ENCODE measurements around the gene KCNQ2.

Gene KCNQ2

DNA sequence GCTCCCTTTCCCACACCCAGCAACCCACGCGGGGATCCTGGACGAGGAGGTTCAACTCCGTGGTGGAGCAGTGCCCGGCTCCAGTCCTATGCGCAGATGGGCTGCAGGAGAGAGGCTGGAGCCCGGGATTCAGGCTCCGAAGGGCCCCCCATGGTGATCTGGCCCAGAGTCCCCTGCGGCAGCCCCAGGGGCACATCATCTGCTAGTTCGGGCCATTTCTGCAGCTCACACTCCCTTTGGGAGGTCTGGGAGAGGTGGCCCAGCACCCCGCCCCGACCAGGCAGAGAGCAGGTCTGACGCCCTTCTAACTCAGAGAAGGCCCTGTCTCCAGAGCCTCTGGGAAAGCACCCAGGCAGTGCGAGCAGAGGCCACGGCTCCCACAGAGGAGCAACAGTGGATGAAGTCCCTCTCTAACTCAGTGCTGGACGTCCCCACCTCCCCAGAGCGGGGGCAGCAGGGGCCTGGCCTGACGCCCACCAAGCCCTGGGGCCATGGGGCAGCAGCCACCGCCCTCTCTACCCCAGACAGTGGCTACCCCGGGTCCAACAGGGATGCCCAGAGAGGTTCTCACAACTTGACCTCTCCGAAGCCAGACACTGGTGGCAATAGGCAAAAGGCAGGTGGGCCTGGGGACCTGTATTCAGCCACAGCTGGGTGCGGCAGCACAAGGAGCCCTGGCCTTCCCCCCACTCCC, 3.3 kb downstream of the KCNQ2 start:
- Histone ChIP-seq H3K36me3 (ENCODE audit: control insufficient read depth, insufficient read depth, low read length) (no peaks in the 10 kb centered on the region), H3K4me1 (ENCODE audit: control insufficient read depth, insufficient read depth, low read length, poor library complexity, severe bottlenecking) (peaks cover 3% of the 10 kb centered on the region), H3K9me3 (ENCODE audit: control insufficient read depth, low read length) (no peaks in the 10 kb centered on the region), H3K27ac (ENCODE audit: low read depth, low read length, severe bottlenecking) (no peak overlapping the region), H3K4me3 (ENCODE audit: extremely low read depth, insufficient read depth, low read length, poor library complexity, severe bottlenecking) (no peak overlapping the region)
- 88 to 89% methylated on average over 21 to 22 of the region's 22 CpGs for WGBS, 2 experiments (ENCODE audit: insufficient coverage in 2 of 2)

GRCh38 chr20:63468421-63468820, 4.0 kb downstream of the KCNQ2 start:
- Histone ChIP-seq H3K36me3 (ENCODE audit: control insufficient read depth, insufficient read depth, low read length) (no peaks in the 10 kb centered on the region), H3K4me1 (ENCODE audit: control insufficient read depth, insufficient read depth, low read length, poor library complexity, severe bottlenecking) (peaks cover 9% of the 10 kb centered on the region), H3K27ac (ENCODE audit: low read depth, low read length, severe bottlenecking) (no peak overlapping the region), H3K4me3 (ENCODE audit: extremely low read depth, insufficient read depth, low read length, poor library complexity, severe bottlenecking) (no peak overlapping the region), H3K9me3 (ENCODE audit: control insufficient read depth, low read length) (no peaks in the 10 kb centered on the region)
- WGBS, 2 experiments (ENCODE audit: insufficient coverage in 2 of 2), result 92 to 93% methylated on average over 11 to 12 of the region's 12 CpGs

DNA sequence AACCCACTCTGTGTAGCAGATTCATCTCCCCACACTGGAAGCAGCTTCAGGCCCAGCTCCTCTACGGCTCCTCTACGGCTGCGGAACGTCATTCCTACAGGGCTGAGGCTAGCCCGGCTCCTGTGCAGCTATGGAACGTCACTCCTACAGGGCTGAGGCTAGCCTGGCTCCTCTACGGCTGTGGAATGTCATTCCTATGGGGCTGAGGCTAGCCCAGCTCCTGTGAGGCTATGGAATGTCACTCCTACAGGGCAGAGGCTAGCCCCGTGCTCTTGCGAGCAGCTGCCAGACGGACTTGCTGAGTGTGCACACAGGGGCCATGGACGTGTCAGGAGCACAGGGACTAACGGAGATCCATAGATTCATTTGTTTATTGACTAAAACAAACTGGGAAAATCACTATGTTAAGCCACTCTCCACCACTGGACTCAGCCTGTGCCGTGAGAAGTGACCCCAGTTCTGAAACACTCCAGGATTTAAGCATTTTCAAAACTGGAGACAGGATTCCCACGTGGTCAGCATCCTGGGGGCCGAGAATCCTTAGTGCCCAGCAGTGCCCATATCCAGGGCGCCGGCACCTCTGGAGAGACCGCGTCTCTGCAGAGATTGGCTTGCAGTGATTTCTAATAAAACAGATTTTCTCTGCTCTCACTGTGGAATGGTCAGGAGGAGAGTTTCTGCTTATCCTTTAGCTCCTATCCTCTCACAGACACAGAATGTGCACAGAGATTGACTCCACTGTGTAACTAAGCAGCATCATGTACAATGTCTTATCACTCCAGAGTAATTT, 5.0 kb downstream of the KCNQ2 start:
- H3K4me1 ChIP-seq (ENCODE audit: control insufficient read depth, insufficient read depth, low read length, poor library complexity, severe bottlenecking), result peaks cover 12% of the 10 kb centered on the region
- H3K4me3 ChIP-seq (ENCODE audit: extremely low read depth, insufficient read depth, low read length, poor library complexity, severe bottlenecking), result no peak overlapping the region
- 85 to 86% methylated on average over 17 to 19 of the region's 19 CpGs for WGBS, 2 experiments (ENCODE audit: insufficient coverage in 2 of 2)
- H3K9me3 ChIP-seq (ENCODE audit: control insufficient read depth, low read length), result no peaks in the 10 kb centered on the region
- H3K27ac ChIP-seq (ENCODE audit: low read depth, low read length, severe bottlenecking), result no peak overlapping the region
- H3K36me3 ChIP-seq (ENCODE audit: control insufficient read depth, insufficient read depth, low read length), result no peaks in the 10 kb centered on the region

DNA sequence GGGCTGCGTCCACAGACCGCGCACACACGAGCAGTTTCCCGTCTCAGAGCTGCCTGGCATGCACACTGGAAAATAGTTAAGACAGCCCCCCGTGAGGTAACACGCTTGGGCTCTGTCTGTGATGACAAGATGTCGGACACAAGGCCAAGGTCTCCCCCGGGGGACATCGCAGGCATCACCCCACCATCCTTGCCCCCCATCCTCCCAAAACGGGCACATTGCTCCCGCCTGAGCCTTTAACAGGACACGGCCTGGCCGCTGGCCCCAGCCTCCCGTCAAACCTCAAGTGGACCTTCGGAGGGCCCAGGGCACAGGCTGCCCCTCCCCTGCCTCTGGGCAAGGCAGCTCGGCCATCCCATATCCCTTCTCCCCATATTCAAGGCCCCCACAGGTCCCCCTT, 5.6 kb downstream of the KCNQ2 start:
- H3K4me3 ChIP-seq (ENCODE audit: extremely low read depth, insufficient read depth, low read length, poor library complexity, severe bottlenecking), result no peak overlapping the region
- 94 to 97% methylated on average over 16 to 17 of the region's 17 CpGs for WGBS, 2 experiments (ENCODE audit: insufficient coverage in 2 of 2)
- H3K4me1 ChIP-seq (ENCODE audit: control insufficient read depth, insufficient read depth, low read length, poor library complexity, severe bottlenecking), result peaks cover 12% of the 10 kb centered on the region
- no peaks in the 10 kb centered on the region for H3K9me3 ChIP-seq (ENCODE audit: control insufficient read depth, low read length)
- no peak overlapping the region for H3K27ac ChIP-seq (ENCODE audit: low read depth, low read length, severe bottlenecking)
- no peaks in the 10 kb centered on the region for H3K36me3 ChIP-seq (ENCODE audit: control insufficient read depth, insufficient read depth, low read length)

- H3K27ac ChIP-seq (ENCODE audit: low read depth, low read length, severe bottlenecking), result no peak overlapping the region
- H3K36me3 ChIP-seq (ENCODE audit: control insufficient read depth, insufficient read depth, low read length), result no peaks in the 10 kb centered on the region
- H3K4me1 ChIP-seq (ENCODE audit: control insufficient read depth, insufficient read depth, low read length, poor library complexity, severe bottlenecking), result peaks cover 12% of the 10 kb centered on the region
- 92 to 95% methylated on average over 48 to 55 of the region's 55 CpGs for WGBS, 2 experiments (ENCODE audit: insufficient coverage in 2 of 2)
- H3K9me3 ChIP-seq (ENCODE audit: control insufficient read depth, low read length), result no peaks in the 10 kb centered on the region
- no peak overlapping the region for H3K4me3 ChIP-seq (ENCODE audit: extremely low read depth, insufficient read depth, low read length, poor library complexity, severe bottlenecking)
These were observed 6.1 kb downstream of the KCNQ2 start for GRCh38 chr20:63466250-63466825.

- Histone ChIP-seq H3K36me3 (ENCODE audit: control insufficient read depth, insufficient read depth, low read length) (no peaks in the 10 kb centered on the region), H3K9me3 (ENCODE audit: control insufficient read depth, low read length) (no peaks in the 10 kb centered on the region), H3K27ac (ENCODE audit: low read depth, low read length, severe bottlenecking) (no peak overlapping the region), H3K4me1 (ENCODE audit: control insufficient read depth, insufficient read depth, low read length, poor library complexity, severe bottlenecking) (peaks cover 8% of the 10 kb centered on the region), H3K4me3 (ENCODE audit: extremely low read depth, insufficient read depth, low read length, poor library complexity, severe bottlenecking) (no peak overlapping the region)
- 88 to 91% methylated on average over 53 to 56 of the region's 56 CpGs for WGBS, 2 experiments (ENCODE audit: insufficient coverage in 2 of 2)
These were observed 6.8 kb downstream of the KCNQ2 start for GRCh38 chr20:63465380-63466249.

GRCh38 chr20:63464289-63464635, 8.2 kb downstream of the KCNQ2 start:
- 79 to 82% methylated on average over 8 to 9 of the region's 12 CpGs for WGBS, 2 experiments (ENCODE audit: insufficient coverage in 2 of 2)
- Histone ChIP-seq H3K36me3 (ENCODE audit: control insufficient read depth, insufficient read depth, low read length) (no peaks in the 10 kb centered on the region), H3K27ac (ENCODE audit: low read depth, low read length, severe bottlenecking) (no peak overlapping the region)

GRCh38 chr20:63463400-63464288, 8.8 kb downstream of the KCNQ2 start:
- H3K36me3 ChIP-seq (ENCODE audit: control insufficient read depth, insufficient read depth, low read length), result no peaks in the 10 kb centered on the region
- H3K4me1 ChIP-seq (ENCODE audit: control insufficient read depth, insufficient read depth, low read length, poor library complexity, severe bottlenecking), result peaks cover 8% of the 10 kb centered on the region
- H3K9me3 ChIP-seq (ENCODE audit: control insufficient read depth, low read length), result no peaks in the 10 kb centered on the region
- no peak overlapping the region for H3K27ac ChIP-seq (ENCODE audit: low read depth, low read length, severe bottlenecking)
- 75 to 79% methylated on average over 14 to 19 of the region's 22 CpGs for WGBS, 2 experiments (ENCODE audit: insufficient coverage in 2 of 2)
- no peak overlapping the region for H3K4me3 ChIP-seq (ENCODE audit: extremely low read depth, insufficient read depth, low read length, poor library complexity, severe bottlenecking)

More at GRCh38 chr20:63464289-63464635, 8.2 kb downstream of the KCNQ2 start:
- no peak overlapping the region for H3K4me3 ChIP-seq (ENCODE audit: extremely low read depth, insufficient read depth, low read length, poor library complexity, severe bottlenecking)
- H3K9me3 ChIP-seq (ENCODE audit: control insufficient read depth, low read length), result no peaks in the 10 kb centered on the region
- peaks cover 8% of the 10 kb centered on the region for H3K4me1 ChIP-seq (ENCODE audit: control insufficient read depth, insufficient read depth, low read length, poor library complexity, severe bottlenecking)

GRCh38 chr20:63462244-63462643, 10.2 kb downstream of the KCNQ2 start:
- Histone ChIP-seq H3K36me3 (ENCODE audit: control insufficient read depth, insufficient read depth, low read length) (no peaks in the 10 kb centered on the region), H3K4me3 (ENCODE audit: extremely low read depth, insufficient read depth, low read length, poor library complexity, severe bottlenecking) (no peak overlapping the region), H3K27ac (ENCODE audit: low read depth, low read length, severe bottlenecking) (no peak overlapping the region), H3K4me1 (ENCODE audit: control insufficient read depth, insufficient read depth, low read length, poor library complexity, severe bottlenecking) (peaks cover 8% of the 10 kb centered on the region), H3K9me3 (ENCODE audit: control insufficient read depth, low read length) (no peaks in the 10 kb centered on the region)
- 86% methylated on average over 1 of the region's 2 CpGs; no CpG with 5 or more reads in 1 of the 2 experiments for WGBS, 2 experiments (ENCODE audit: insufficient coverage in 2 of 2)

Data from mesodermal cell (in vitro differentiated cells).